HepG2 (cell line): Measurements from ENCODE around the gene COL5A1. TPM values are rescaled to one million over a fixed set of nuclear protein-coding genes. Genes with fewer than 3 reads are reported as not detected.

Experiments used
- ATRX ChIP-seq: sonication (generic); formaldehyde crosslinking; IDR thresholded peaks from 2 replicates; pipeline ENCODE4 v1.4.0; 2020; ENCODE audit warnings: missing genetic modification reagents, borderline replicate concordance
- FUBP1 ChIP-seq: sonication (generic); formaldehyde crosslinking; IDR thresholded peaks from 2 replicates; pipeline ENCODE4 v1.5.1; 2020; ENCODE audit warnings: missing genetic modification reagents, mild to moderate bottlenecking, borderline replicate concordance
- HOXD1 ChIP-seq: sonication (generic); formaldehyde crosslinking; IDR thresholded peaks from 2 replicates; pipeline ENCODE4 v1.5.0; 2020; ENCODE audit warnings: missing genetic modification reagents
- SNAPC4 ChIP-seq: sonication (generic); formaldehyde crosslinking; IDR thresholded peaks from 2 replicates; pipeline ENCODE4 v1.4.0; 2020; ENCODE audit warnings: mild to moderate bottlenecking, missing genetic modification reagents
- SRY ChIP-seq: sonication (generic); formaldehyde crosslinking; IDR thresholded peaks from 2 replicates; pipeline ENCODE4 v1.8.0; 2022; ENCODE audit warnings: mild to moderate bottlenecking, missing genetic modification reagents
- ZNF773 ChIP-seq: sonication (generic); formaldehyde crosslinking; IDR thresholded peaks from 2 replicates; pipeline ENCODE4 v1.4.0; 2020; ENCODE audit warnings: missing genetic modification reagents, borderline replicate concordance
- ZZZ3 ChIP-seq: sonication (generic); formaldehyde crosslinking; IDR thresholded peaks from 2 replicates; pipeline ENCODE4 v1.4.0; 2020; ENCODE audit warnings: missing genetic modification reagents, mild to moderate bottlenecking, borderline replicate concordance
- polyA plus RNA-seq, 8 experiments: library from polyadenylated mRNA; depleted of rRNA in 3 of 8; stranded (reverse) in 7 of 8; unstranded in 1 of 8; fragments of >200 nt; fragmentation: Illumina TruSeq in 4 of 8; extraction: Trizol in 4 of 8; gene quantifications; 2 replicates each; pipeline versions ENCODE4 v1.2.1 to v1.2.3, GENCODE V29; 2011 to 2016; ENCODE audit warnings: low read depth in 4 of 8, missing spikeins in 1 of 8, mixed read lengths in 1 of 8; ENCODE audit not compliant: insufficient read depth in 1 of 8
- total RNA-seq, 5 experiments: library from RNA; depleted of rRNA; stranded (reverse); fragments of >200 nt; fragmentation: Illumina TruSeq; extraction: Trizol; gene quantifications; 2 replicates each; pipeline ENCODE4 v1.2.3, GENCODE V29; 2016; ENCODE audit warnings: low read depth in 1 of 5

COL5A1 gene
- total and polyA plus RNA-seq, 2 of the 13 experiments (the other 11 are each of a cell fraction or from before 2014, with no cell fraction given): not detected

DNA sequence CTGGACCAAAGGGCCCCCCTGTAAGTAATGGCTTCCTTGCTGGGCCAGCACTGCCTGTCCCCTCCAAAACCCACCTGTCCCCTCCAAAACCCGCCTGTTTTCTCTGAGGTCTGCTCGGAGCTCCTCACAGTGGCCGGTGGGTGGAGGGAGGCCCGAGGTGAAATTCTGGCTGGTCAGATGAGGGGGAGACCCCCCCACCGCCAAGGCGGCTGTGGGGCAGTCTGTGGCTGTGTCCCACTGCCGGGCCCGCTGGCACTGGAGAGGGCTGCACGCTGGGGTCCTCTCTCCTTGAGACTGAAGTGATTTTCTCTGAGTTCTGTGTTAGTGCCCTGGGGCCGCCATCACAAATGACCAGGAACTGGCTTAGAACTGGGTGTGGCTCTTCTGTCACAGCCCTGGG, 155.3 kb downstream of the COL5A1 start (continued):
- TF ChIP-seq ZZZ3 (CRISPR knock-in tag) (no peak), SNAPC4 (no peak), ZNF773 (CRISPR knock-in tag) (no peak), FUBP1 (CRISPR knock-in tag) (no peak), HOXD1 (CRISPR knock-in tag) (no peak), ATRX (no peak), SRY (no peak)
